NB4 (cell line): ENCODE data around the gene PDE9A.

Experiments
- MYC ChIP-seq: IDR thresholded peaks from 2 replicates; pipeline ENCODE4 v1.6.1; 2011; ENCODE audit warnings: low read depth, low read length
- POLR2A ChIP-seq: IDR thresholded peaks from 2 replicates; pipeline ENCODE4 v1.6.1; 2011; ENCODE audit warnings: mild to moderate bottlenecking; ENCODE audit not compliant: insufficient read length; ENCODE audit errors: extremely low read depth
- TF ChIP-seq, protein P1 (sequence below): IDR thresholded peaks from one replicate; pipeline ENCODE4 v1.5.1; 2012; ENCODE audit warnings: low read depth, low read length
- TF ChIP-seq, protein P2 (sequence below): IDR thresholded peaks from 2 replicates; pipeline ENCODE4 v1.6.1; 2011; ENCODE audit warnings: low read depth, low read length

DNA sequence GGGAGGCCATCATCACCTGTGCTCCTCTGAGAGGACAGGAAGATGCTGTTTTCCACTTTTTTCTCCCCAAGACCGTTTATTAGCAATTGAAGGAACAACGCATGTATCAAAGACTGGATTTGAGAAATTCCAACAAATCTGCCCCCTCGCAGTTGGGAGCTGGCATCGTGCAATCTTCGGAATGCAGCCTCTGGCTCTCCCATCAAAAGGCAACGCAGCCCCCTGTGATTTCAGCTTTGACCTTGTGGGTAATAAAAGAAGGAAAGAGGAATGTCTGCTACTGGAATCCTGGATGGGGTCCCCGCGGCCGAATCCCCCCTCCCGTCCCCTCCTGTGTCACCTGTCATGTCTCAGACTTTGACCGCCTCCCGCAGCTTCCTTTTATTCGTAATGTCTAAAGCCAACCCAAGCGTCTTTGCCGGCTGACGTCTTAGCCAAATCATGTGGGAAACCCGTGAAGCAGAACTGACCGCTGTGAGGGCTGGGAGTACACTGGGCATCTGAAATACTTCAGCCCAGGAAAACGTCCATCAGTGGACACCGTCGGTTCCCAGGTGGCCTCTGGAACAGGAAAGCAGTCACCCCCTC lies 124.4 kb downstream of the PDE9A start:
- TF ChIP-seq, protein P1, sequence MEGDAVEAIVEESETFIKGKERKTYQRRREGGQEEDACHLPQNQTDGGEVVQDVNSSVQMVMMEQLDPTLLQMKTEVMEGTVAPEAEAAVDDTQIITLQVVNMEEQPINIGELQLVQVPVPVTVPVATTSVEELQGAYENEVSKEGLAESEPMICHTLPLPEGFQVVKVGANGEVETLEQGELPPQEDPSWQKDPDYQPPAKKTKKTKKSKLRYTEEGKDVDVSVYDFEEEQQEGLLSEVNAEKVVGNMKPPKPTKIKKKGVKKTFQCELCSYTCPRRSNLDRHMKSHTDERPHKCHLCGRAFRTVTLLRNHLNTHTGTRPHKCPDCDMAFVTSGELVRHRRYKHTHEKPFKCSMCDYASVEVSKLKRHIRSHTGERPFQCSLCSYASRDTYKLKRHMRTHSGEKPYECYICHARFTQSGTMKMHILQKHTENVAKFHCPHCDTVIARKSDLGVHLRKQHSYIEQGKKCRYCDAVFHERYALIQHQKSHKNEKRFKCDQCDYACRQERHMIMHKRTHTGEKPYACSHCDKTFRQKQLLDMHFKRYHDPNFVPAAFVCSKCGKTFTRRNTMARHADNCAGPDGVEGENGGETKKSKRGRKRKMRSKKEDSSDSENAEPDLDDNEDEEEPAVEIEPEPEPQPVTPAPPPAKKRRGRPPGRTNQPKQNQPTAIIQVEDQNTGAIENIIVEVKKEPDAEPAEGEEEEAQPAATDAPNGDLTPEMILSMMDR: no peak
- TF ChIP-seq POLR2A (no peak), MYC (no peak)
- TF ChIP-seq, protein P2, sequence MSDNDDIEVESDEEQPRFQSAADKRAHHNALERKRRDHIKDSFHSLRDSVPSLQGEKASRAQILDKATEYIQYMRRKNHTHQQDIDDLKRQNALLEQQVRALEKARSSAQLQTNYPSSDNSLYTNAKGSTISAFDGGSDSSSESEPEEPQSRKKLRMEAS: no peak
